Fibroblast of the aortic adventitia (primary cell): Measurements from ENCODE around the gene HOXA9. TPM values are rescaled to one million over a fixed set of nuclear protein-coding genes. Genes with fewer than 3 reads are reported as not detected.
A peak's percentile ranks its signal among the peaks of the same experiment; 100 is the strongest.

ENCODE experiments used
- DNase-seq: peaks from one replicate; pipeline ENCODE4 v3.0.0-alpha.2; 2010; ENCODE audit warnings: low read depth
- H3K4me3 ChIP-seq: 2 replicates; pipeline ENCODE4 v1.5.1; 2011; ENCODE audit warnings: low read depth, mild to moderate bottlenecking, control low read depth, low read length, moderate library complexity
- CTCF ChIP-seq: IDR thresholded peaks from 2 replicates; pipeline ENCODE4 v1.5.1; 2011; ENCODE audit warnings: mild to moderate bottlenecking, low read length, control low read depth, inconsistent platforms; ENCODE audit not compliant: insufficient read depth
- total RNA-seq: library from RNA; depleted of rRNA; stranded (reverse); fragments of >200 nt; gene quantifications from 2 replicates; pipeline ENCODE4 v1.2.3, GENCODE V29; 2012; ENCODE audit warnings: low replicate concordance

Gene HOXA9
- total RNA-seq, 1 donor: not detected

- TF ChIP-seq CTCF: no peak
- DNase-seq: no peak
- peak overlapping the region; percentile 10 for H3K4me3 ChIP-seq
Measured at GRCh38 chr7:27183682-27184336, 18.5 kb upstream of the HOXA9 start.

- no peak overlapping the region for H3K4me3 ChIP-seq
- DNase-seq: no peak
- no peak for TF ChIP-seq CTCF
Measured at GRCh38 chr7:27182861-27183681, 17.7 kb upstream of the HOXA9 start.

- no peak for DNase-seq
- no peak overlapping the region for H3K4me3 ChIP-seq
- TF ChIP-seq CTCF: no peak
Measured at GRCh38 chr7:27182285-27182841, 17.0 kb upstream of the HOXA9 start.

GRCh38 chr7:27181795-27182275 lies 16.5 kb upstream of the HOXA9 start:
- DNase-seq: no peak
- no peak for TF ChIP-seq CTCF
- no peak overlapping the region for H3K4me3 ChIP-seq

- H3K4me3 ChIP-seq: no peak overlapping the region
- no peak for TF ChIP-seq CTCF
- no peak for DNase-seq
Measured at GRCh38 chr7:27180431-27181420, 15.4 kb upstream of the HOXA9 start.
